AG09319 (cell line): ENCODE measurements around the gene OVCA2.
"Not testable (repeated sequence)": the region's sequence is repeated elsewhere in the genome, so short reads cannot be mapped to it uniquely, and the experiment has no call there.

Experiments used
- DNase-seq: peaks from one replicate; pipeline ENCODE4 v3.0.0-alpha.2; 2010; ENCODE audit warnings: low read depth; ENCODE audit errors: extremely low read depth
- TF ChIP-seq, protein P1 (sequence below): IDR thresholded peaks from 2 replicates; pipeline ENCODE4 v1.5.1; 2011; ENCODE audit warnings: low read depth, mild to moderate bottlenecking, inconsistent platforms, low read length, moderate library complexity

OVCA2 gene

GRCh38 chr17:2008332-2009126, 33.3 kb upstream of the OVCA2 start:
- no peak for DNase-seq
- TF ChIP-seq, protein P1, sequence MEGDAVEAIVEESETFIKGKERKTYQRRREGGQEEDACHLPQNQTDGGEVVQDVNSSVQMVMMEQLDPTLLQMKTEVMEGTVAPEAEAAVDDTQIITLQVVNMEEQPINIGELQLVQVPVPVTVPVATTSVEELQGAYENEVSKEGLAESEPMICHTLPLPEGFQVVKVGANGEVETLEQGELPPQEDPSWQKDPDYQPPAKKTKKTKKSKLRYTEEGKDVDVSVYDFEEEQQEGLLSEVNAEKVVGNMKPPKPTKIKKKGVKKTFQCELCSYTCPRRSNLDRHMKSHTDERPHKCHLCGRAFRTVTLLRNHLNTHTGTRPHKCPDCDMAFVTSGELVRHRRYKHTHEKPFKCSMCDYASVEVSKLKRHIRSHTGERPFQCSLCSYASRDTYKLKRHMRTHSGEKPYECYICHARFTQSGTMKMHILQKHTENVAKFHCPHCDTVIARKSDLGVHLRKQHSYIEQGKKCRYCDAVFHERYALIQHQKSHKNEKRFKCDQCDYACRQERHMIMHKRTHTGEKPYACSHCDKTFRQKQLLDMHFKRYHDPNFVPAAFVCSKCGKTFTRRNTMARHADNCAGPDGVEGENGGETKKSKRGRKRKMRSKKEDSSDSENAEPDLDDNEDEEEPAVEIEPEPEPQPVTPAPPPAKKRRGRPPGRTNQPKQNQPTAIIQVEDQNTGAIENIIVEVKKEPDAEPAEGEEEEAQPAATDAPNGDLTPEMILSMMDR: no peak

DNA sequence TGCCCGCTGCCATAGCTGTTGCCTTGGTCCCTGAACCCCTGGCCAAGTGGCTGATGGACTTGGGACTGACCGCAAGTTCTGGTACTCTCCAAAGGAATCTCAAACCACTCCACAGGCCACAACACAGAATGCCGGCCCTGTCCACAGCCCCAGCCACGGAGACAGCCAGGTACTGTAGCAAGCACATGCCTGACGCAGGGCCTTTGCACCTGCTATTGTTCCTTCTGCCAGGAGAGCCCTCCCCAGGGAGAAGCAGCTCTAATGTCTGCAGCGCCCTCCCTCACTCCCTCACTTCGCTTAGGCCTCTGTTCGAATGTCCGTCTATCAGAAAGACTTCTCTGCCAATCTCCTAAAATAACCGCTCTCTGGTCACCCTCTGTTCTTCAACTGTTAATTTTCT, 32.1 kb upstream of the OVCA2 start:
- TF ChIP-seq, protein P1: no peak
- no peak for DNase-seq

DNA sequence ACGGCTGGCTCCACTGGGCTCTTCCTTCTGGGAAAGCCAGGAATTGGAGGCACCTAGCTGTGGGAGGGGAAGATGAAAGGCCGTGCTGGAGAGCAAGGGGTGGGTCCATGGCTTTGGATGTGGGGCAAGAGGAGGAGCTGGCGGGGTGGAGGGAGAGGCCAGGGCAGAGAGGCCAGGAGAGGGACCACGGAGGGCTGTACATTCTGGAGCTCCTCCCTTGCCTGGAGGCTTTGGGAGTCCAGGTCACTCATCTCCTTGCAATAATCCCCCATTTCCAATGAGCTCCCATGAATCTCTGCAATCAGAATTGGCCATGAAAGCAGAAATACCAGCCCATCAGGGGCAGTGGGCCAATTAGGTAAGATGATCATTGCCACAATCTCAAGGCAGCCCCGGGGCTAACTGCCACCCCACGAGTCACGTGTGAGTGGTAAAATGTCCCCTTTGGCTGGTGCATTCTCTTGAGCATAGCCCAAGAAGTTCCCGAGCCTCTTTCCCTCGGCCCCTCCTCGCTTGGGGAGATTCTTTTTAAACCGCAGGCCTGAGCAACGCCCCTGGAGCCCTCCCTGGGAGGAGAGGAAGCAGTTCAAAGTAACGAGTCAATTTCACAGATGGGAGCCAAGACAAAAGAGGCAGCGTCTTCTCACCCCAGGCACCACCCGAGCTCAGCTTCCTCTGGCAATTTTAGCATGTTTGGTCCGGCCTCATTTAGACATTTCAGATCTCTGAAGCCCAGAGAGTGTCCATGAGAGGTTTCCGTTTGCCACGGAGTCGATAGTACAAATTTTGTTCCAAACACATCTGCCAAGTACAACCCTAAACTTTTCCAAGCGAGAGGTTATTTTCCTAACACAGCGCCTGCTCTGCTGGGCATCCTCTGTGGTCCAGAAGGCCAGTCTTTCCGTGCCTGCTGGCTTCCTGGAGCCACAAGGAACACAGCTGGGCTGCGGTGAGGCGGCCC, 30.1 kb upstream of the OVCA2 start:
- no peak for DNase-seq
- TF ChIP-seq, protein P1: no peak

GRCh38 chr17:2012499-2012898, 29.3 kb upstream of the OVCA2 start:
- DNase-seq: no peak
- TF ChIP-seq, protein P1: no peak

DNA sequence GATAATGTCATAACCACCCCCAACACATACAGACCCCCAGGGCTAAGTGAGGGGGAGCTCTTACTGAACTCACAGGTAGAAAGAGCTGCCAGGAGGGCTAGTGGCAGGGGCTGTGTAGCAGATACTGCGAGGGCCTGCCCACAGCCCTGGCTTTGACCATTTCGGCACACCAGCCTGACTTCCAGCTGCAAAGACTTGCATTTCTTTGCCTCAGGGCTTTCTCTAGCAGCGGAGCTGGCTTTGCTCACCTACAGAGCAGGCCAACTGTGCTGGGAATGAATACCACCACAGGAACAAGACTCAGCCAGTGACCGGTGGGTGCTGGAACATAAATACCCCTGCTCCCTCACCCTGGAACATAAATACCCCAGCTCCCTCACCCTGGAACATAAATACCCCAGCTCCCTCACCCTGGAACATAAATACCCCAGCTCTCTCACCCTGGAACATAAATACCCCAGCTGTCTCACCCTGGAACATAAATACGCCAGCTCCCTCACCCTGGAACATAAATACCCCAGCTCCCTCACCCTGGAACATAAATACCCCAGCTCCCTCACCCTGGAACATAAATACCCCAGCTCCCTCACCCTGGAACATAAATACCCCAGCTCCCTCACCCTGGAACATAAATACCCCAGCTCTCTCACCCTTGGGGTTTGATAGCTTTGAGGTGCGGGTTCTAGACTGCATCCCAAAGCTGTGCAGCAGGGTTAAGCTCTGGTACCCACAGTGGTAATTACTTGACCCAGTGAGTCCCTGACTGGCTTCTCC, 28.4 kb upstream of the OVCA2 start:
- DNase-seq: not testable (repeated sequence)

DNA sequence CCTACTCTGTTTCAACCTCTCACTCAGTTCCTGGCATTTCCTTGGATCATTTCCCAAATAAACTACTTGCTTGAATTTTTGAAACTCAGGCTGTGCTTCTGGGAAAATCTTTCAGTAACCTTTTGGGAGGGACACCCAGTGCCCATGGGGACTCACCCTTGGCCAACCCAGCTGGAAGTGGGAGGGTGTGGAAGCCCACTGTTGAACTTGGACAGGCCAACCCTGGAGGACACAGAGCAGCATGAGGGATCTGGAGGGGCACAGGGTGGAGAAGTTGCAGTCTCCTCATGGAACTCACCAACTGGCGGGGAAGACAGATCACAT, 27.9 kb upstream of the OVCA2 start:
- no peak for DNase-seq
- TF ChIP-seq, protein P1: no peak

DNA sequence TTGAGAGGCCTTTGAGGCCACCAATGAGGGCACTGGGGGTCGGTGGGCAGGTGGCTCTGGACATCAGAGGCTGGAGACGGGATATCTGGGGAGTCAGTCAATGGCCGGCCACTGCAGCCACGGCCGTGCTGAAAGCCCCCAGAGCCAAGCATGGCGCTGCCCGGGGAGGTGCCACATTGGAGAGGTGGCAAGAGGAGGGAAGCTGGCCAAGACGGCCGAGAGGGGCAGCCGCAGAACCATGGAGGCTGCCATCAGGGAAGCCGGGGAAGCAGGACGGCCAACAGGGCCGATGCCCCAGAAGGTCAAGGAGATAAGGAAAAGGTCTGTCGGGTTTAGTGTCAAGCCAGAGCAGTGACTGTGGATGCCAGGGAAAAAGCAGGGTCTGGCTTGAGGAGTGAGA, 26.5 kb upstream of the OVCA2 start:
- no peak for DNase-seq
- TF ChIP-seq, protein P1: no peak
